Anterior cingulate cortex (tissue), 58 donors: Measurements from ENCODE around the gene ZNF541.

Experiments
- DNase-seq, 58 donors: peaks; one replicate each; lab custom pipeline; 2025; lab: John Stamatoyannopoulos, UW

The ZNF541 gene

GRCh38 chr19:47549261-47549862, 23.6 kb downstream of the ZNF541 start:
- no peak for DNase-seq

GRCh38 chr19:47547199-47547598, 25.7 kb downstream of the ZNF541 start:
- DNase-seq = no peak

- no peak for DNase-seq
These were observed 27.6 kb downstream of the ZNF541 start for GRCh38 chr19:47545061-47545948.

- no peak for DNase-seq
These were observed 28.5 kb downstream of the ZNF541 start for GRCh38 chr19:47544476-47544875.

GRCh38 chr19:47544075-47544474, 28.9 kb downstream of the ZNF541 start:
- DNase-seq = no peak

GRCh38 chr19:47542030-47542475, 30.9 kb downstream of the ZNF541 start:
- no peak for DNase-seq

- no peak for DNase-seq
These were observed 31.4 kb downstream of the ZNF541 start for GRCh38 chr19:47541518-47541917.

- DNase-seq = no peak
These were observed 32.2 kb downstream of the ZNF541 start for GRCh38 chr19:47540748-47541147.

- DNase-seq = no peak
These were observed 33.1 kb downstream of the ZNF541 start for GRCh38 chr19:47539747-47540311.

- no peak for DNase-seq
These were observed 34.1 kb downstream of the ZNF541 start for GRCh38 chr19:47538812-47539211.

- DNase-seq = no peak
These were observed 35.5 kb downstream of the ZNF541 start for GRCh38 chr19:47537493-47537892.

GRCh38 chr19:47534628-47535027, 38.3 kb downstream of the ZNF541 start:
- no peak for DNase-seq

GRCh38 chr19:47531640-47532387, 41.1 kb downstream of the ZNF541 start:
- DNase-seq = no peak

- no peak for DNase-seq
These were observed 43.8 kb downstream of the ZNF541 start for GRCh38 chr19:47529018-47529742.

GRCh38 chr19:47526798-47527197, 46.1 kb downstream of the ZNF541 start:
- DNase-seq = no peak

- DNase-seq = no peak
These were observed 49.5 kb downstream of the ZNF541 start for GRCh38 chr19:47523473-47523872.
